K562 (cell line): Measurements from ENCODE around the gene AFAP1. TPM values are rescaled to one million over a fixed set of nuclear protein-coding genes. Genes with fewer than 3 reads are reported as not detected.

Experiments used
- ATAC-seq: fragments of 200-7000 bp; cut with Tn5 transposase; 3 replicates; pipeline ENCODE4 v1.9.1; 2020; ENCODE audit warnings: moderate library complexity
- BruUV-seq: library from RNA; stranded (reverse); fragments of 400-500 nt; replicated peaks from 2 replicates; lab custom pipeline; 2021; lab: Mats Ljungman, UMichigan
- CTCF ChIA-PET: fragments of 300-600 bp; formaldehyde crosslinking; extraction: SDS; loops from one replicate; lab custom pipeline; 2021; ENCODE audit warnings: low intra/inter-chr PET ratio; lab: Yijun Ruan, JAX
- POLR2A ChIA-PET: fragments of 300-600, 350-650 bp; sonication (Branson Sonifier 250); formaldehyde crosslinking; extraction: SDS; loops from one replicate; lab custom pipeline; 2021; ENCODE audit warnings: antibody characterized with exemption, inconsistent platforms; lab: Yijun Ruan, JAX
- DNase-seq, 4 experiments: peaks; one replicate each; pipeline versions ENCODE4 v3.0.0 to v3.0.0-alpha.2; 2011 to 2018; ENCODE audit warnings: low spot score in 3 of 4, mixed read lengths in 3 of 4; ENCODE audit errors: extremely low read depth in 1 of 4
- FAIRE-seq: peaks from 2 replicates; lab custom pipeline; 2011; peaks lifted over from hg19 to GRCh38; lab: Jason Lieb, UNC
- H2AFZ ChIP-seq: 2 replicates; pipeline ENCODE4 v1.6.0; 2011; ENCODE audit warnings: low read depth, low read length, control low read depth, inconsistent platforms
- H3K27ac ChIP-seq: fragments of 200-600 bp; 3 replicates; pipeline ENCODE4 v1.8.0; 2011; ENCODE audit warnings: low read depth, mild to moderate bottlenecking, control low read depth, inconsistent platforms, low read length, moderate library complexity, mixed read lengths; ENCODE audit errors: extremely low read depth
- H3K27me3 ChIP-seq, 2 experiments: fragments of 300-600 bp in 1 of 2; 2 replicates in 1 of 2; 3 replicates in 1 of 2; pipeline versions ENCODE4 v1.6.0 to v1.8.0; 2011; ENCODE audit warnings: inconsistent platforms in 2 of 2, low read length in 2 of 2, mild to moderate bottlenecking in 1 of 2, mixed read lengths in 1 of 2, moderate library complexity in 1 of 2; ENCODE audit not compliant: control insufficient read depth in 2 of 2, insufficient read depth in 2 of 2
- H3K36me3 ChIP-seq: fragments of 300-600 bp; 3 replicates; pipeline ENCODE4 v1.8.0; 2011; ENCODE audit warnings: mild to moderate bottlenecking, low read length, inconsistent platforms; ENCODE audit not compliant: control insufficient read depth, insufficient read depth
- H3K4me1 ChIP-seq, 2 experiments: fragments of 200-600 bp in 1 of 2; replicated peaks in 1 of 2; 2 replicates in 1 of 2; 3 replicates in 1 of 2; pipeline versions ENCODE4 v1.5.1 to v1.8.0; 2011; ENCODE audit warnings: inconsistent platforms in 2 of 2, low read length in 2 of 2, mild to moderate bottlenecking in 1 of 2, mixed read lengths in 1 of 2, moderate library complexity in 1 of 2; ENCODE audit not compliant: control insufficient read depth in 2 of 2, insufficient read depth in 2 of 2
- H3K4me2 ChIP-seq: 2 replicates; pipeline ENCODE4 v1.6.1; 2011; ENCODE audit warnings: low read length, control low read depth, inconsistent platforms, mixed read lengths; ENCODE audit not compliant: insufficient read depth
- H3K4me3 ChIP-seq: fragments of 200-600 bp; sonication (generic), shearing (Covaris generic); 2 replicates; pipeline ENCODE4 v1.5.1; 2016; ENCODE audit warnings: control low read depth, inconsistent platforms
- H3K79me2 ChIP-seq: fragments of 200-600 bp; 3 replicates; pipeline ENCODE4 v1.8.0; 2011; ENCODE audit warnings: low read length, inconsistent platforms; ENCODE audit not compliant: control insufficient read depth, insufficient read depth
- H3K9ac ChIP-seq, 2 experiments: 2 replicates each; pipeline versions ENCODE4 v1.6.0 to v1.6.1; 2011; ENCODE audit warnings: low read depth in 2 of 2, low read length in 2 of 2, control low read depth in 1 of 2, inconsistent platforms in 1 of 2, mild to moderate bottlenecking in 1 of 2, mixed read lengths in 1 of 2; ENCODE audit not compliant: insufficient read depth in 1 of 2
- H3K9me1 ChIP-seq: one replicate; pipeline ENCODE4 v1.6.0; 2011; ENCODE audit warnings: inconsistent platforms, mild to moderate bottlenecking, low read length, moderate library complexity; ENCODE audit not compliant: control insufficient read depth, insufficient read depth
- H3K9me3 ChIP-seq: replicated peaks from 2 replicates; pipeline ENCODE4 v1.5.1; 2011; ENCODE audit warnings: low read depth, low read length, inconsistent platforms; ENCODE audit not compliant: control insufficient read depth, insufficient read depth
- H4K20me1 ChIP-seq: replicated peaks from 2 replicates; pipeline ENCODE4 v1.6.1; 2011; ENCODE audit warnings: low read length, inconsistent platforms, mixed read lengths; ENCODE audit not compliant: control insufficient read depth, insufficient read depth
- ATF7 ChIP-seq: fragments of 450-650 bp; IDR thresholded peaks from 2 replicates; pipeline ENCODE4 v1.7.1; 2014; ENCODE audit warnings: mild to moderate bottlenecking, moderate library complexity
- CEBPB ChIP-seq: fragments of 450-650 bp; IDR thresholded peaks from 2 replicates; pipeline ENCODE4 v1.6.1; 2016; ENCODE audit warnings: missing genetic modification characterization, missing compliant biosample characterization
- CTBP1 ChIP-seq: fragments of 450-650 bp; IDR thresholded peaks from 2 replicates; pipeline ENCODE4 v1.6.1; 2016; ENCODE audit warnings: borderline replicate concordance
- FOXJ2 ChIP-seq: fragments of 200-800 bp; sonication (Bioruptor generic); IDR thresholded peaks from 2 replicates; pipeline ENCODE4 v1.6.1; 2016; ENCODE audit warnings: missing genetic modification characterization, missing compliant biosample characterization
- FOXO4 ChIP-seq: fragments of 450-650 bp; formaldehyde crosslinking; IDR thresholded peaks from 2 replicates; pipeline ENCODE4 v1.4.0; 2020; ENCODE audit warnings: mild to moderate bottlenecking, moderate library complexity
- HNRNPLL ChIP-seq: fragments of 200-400 bp; formaldehyde crosslinking; IDR thresholded peaks from 2 replicates; pipeline ENCODE4 v1.6.1; 2017; ENCODE audit warnings: low read length, low read depth, mild to moderate bottlenecking; ENCODE audit not compliant: poor library complexity, severe bottlenecking
- IRF2 ChIP-seq: sonication (generic); formaldehyde crosslinking; IDR thresholded peaks from 2 replicates; pipeline ENCODE4 v1.8.1; 2022; ENCODE audit warnings: mild to moderate bottlenecking, missing genetic modification reagents
- RBM39 ChIP-seq: fragments of 200-400 bp; formaldehyde crosslinking; optimal IDR thresholded peaks from 2 replicates; pipeline ENCODE3; 2018; ENCODE audit warnings: low read depth, low read length
- USF1 ChIP-seq: sonication (generic); formaldehyde crosslinking; IDR thresholded peaks from 2 replicates; pipeline ENCODE4 v1.9.0; 2022; ENCODE audit warnings: mild to moderate bottlenecking, missing genetic modification reagents
- ZBTB12 ChIP-seq: fragments of 250-450 bp; sonication (Bioruptor Pico); IDR thresholded peaks from 2 replicates; pipeline ENCODE4 v1.4.0; 2020
- ZBTB43 ChIP-seq: sonication (generic); formaldehyde crosslinking; IDR thresholded peaks from 2 replicates; pipeline ENCODE4 v1.8.0; 2023; ENCODE audit warnings: mild to moderate bottlenecking, missing genetic modification reagents
- ZFX ChIP-seq: sonication (generic); formaldehyde crosslinking; IDR thresholded peaks from 2 replicates; pipeline ENCODE4 v1.8.0; 2022; ENCODE audit warnings: mild to moderate bottlenecking, missing genetic modification reagents, moderate library complexity
- ZNF644 ChIP-seq: fragments of 200-800 bp; sonication (Bioruptor generic); IDR thresholded peaks from 2 replicates; pipeline ENCODE4 v1.6.1; 2016; ENCODE audit warnings: low read depth, missing genetic modification characterization, missing compliant biosample characterization
- WGBS: fragments of 100-300 bp; shearing (Covaris generic); methylation state at CpG from one replicate; pipeline ENCODE4 v1.1.6; 2016; ENCODE audit warnings: low coverage, mixed read lengths; ENCODE audit not compliant: insufficient coverage; ENCODE audit errors: missing lambda C conversion rate; 5-methylcytosine and 5-hydroxymethylcytosine counted together
- in situ Hi-C: fragments of 300-500 bp; cut with MboI; formaldehyde crosslinking; loops from 4 replicates; pipeline ENCODE4 v1.15.0; 2018; ENCODE audit warnings: inconsistent platforms, mixed read lengths
- intact Hi-C: fragments of 100-400 bp; cut with micrococcal nuclease; formaldehyde crosslinking; loops from 2 replicates; pipeline ENCODE4 v1.14.2; 2022
- polyA plus RNA-seq, 8 experiments: library from polyadenylated mRNA; depleted of rRNA in 4 of 8; stranded (reverse) in 5 of 8; unstranded in 3 of 8; fragments of >200 nt; fragmentation: Nextera tagmentation in 2 of 8; fragmentation: Illumina TruSeq in 1 of 8; extraction: Ambion mirVana in 2 of 8; extraction: Trizol in 1 of 8; gene quantifications; 2 replicates each; pipeline versions ENCODE4 v1.2.1 to v1.2.3, GENCODE V29; 2011 to 2014; ENCODE audit warnings: inconsistent platforms in 1 of 8, missing spikeins in 1 of 8
- total RNA-seq, 7 experiments: library from RNA; depleted of rRNA in 6 of 7; stranded (reverse); fragments of >200 nt in 6 of 7; fragmentation: Illumina TruSeq in 2 of 7; extraction: Trizol in 2 of 7; gene quantifications; 2 replicates each; pipeline versions ENCODE4 v1.2.1 to v1.2.3, GENCODE V29; 2011 to 2021; ENCODE audit warnings: low replicate concordance in 1 of 7

The AFAP1 gene
- total and polyA plus RNA-seq, 9 of the 15 experiments (the other 6 are each of a cell fraction or from before 2014, with no cell fraction given): 0.07 to 0.42 (median 0.12) TPM; not detected in 1

- no peaks in the 10 kb centered on the region for H3K36me3 ChIP-seq
- no peaks in the 10 kb centered on the region for H3K79me2 ChIP-seq
- DNase-seq (no peak), FAIRE-seq (no peak), ATAC-seq (no peak)
- no peak overlapping the region for H3K4me2 ChIP-seq
- H3K4me1 ChIP-seq: no peaks in the 10 kb centered on the region; a peak in 2 of 5 replicates
- H3K9me1 ChIP-seq: no peaks in the 10 kb centered on the region
- peaks cover 4% of the 10 kb centered on the region; the same call in 1 of the 2 replicates for H4K20me1 ChIP-seq
- H3K27me3 ChIP-seq: peaks cover 20 to 56% of the 10 kb centered on the region in 2 experiments
- intact Hi-C loops: loop anchor here (1.0 to 10.0 kb wide), 5 partner anchors 37 to 610 kb away; partner anchors contain the start of gene SORCS2
- H2AFZ ChIP-seq: no peak overlapping the region
- WGBS: 14% methylated on average over 15 of the region's 15 CpGs
- H3K9me3 ChIP-seq: no peaks in the 10 kb centered on the region
- CTCF ChIA-PET: interaction anchor here (0.5 to 1.6 kb wide), 5 partner anchors 46 to 183 kb away, joined by 3 to 6 read pairs (median 5); no protein-coding TSS in a partner anchor
- BruUV-seq: no TSS peak
- no peak overlapping the region for H3K4me3 ChIP-seq
- no peak overlapping the region for H3K9ac ChIP-seq
- in situ Hi-C loops: loop anchor here (5.0 kb wide), 2 partner anchors 47 to 182 kb away; no protein-coding TSS in a partner anchor
- POLR2A ChIA-PET: interaction anchor here (0.6 to 1.8 kb wide), 3 partner anchors 45 to 46 kb away, joined by 3 to 6 read pairs (median 4); no protein-coding TSS in a partner anchor
- H3K27ac ChIP-seq: no peak overlapping the region
- TF ChIP-seq HNRNPLL: no peak
- TF ChIP-seq ZFX: no peak
- TF ChIP-seq ZNF644 (tag): no peak
- TF ChIP-seq CTBP1: no peak
- TF ChIP-seq USF1 (CRISPR knock-in tag): no peak
- TF ChIP-seq IRF2 (CRISPR knock-in tag): no peak
- TF ChIP-seq ZBTB12 (CRISPR knock-in tag): no peak
- no peak for TF ChIP-seq FOXJ2 (tag)
- TF ChIP-seq RBM39: no peak
- no peak for TF ChIP-seq ZBTB43 (CRISPR knock-in tag)
- TF ChIP-seq CEBPB (tag): no peak
- TF ChIP-seq FOXO4 (CRISPR knock-in tag): no peak
- TF ChIP-seq ATF7: no peak
Measured at GRCh38 chr4:7804756-7805385, 134.8 kb downstream of the AFAP1 start.
